Aorta (tissue), 5 donors: Measurements from ENCODE around the gene TP53BP2. TPM values are rescaled to one million over a fixed set of nuclear protein-coding genes. Genes with fewer than 3 reads are reported as not detected.

Experiments used
- ATAC-seq: fragments of 200-7000 bp; cut with Tn5 transposase; one replicate; pipeline ENCODE4 v1.9.1; 2022; ENCODE audit warnings: moderate library complexity; ENCODE audit not compliant: low FRiP score
- DNase-seq, 2 donors: peaks; one replicate each; pipeline ENCODE4 v3.0.0-alpha.2; 2020
- H3K27ac ChIP-seq, 2 donors: one replicate each; pipeline ENCODE4 v1.5.1; 2013; ENCODE audit warnings: low read length in 2 of 2, mild to moderate bottlenecking in 2 of 2, moderate library complexity in 2 of 2, control low read depth in 1 of 2, inconsistent platforms in 1 of 2, low read depth in 1 of 2
- H3K27me3 ChIP-seq, 2 donors: one replicate each; pipeline ENCODE4 v1.6.1; 2013; ENCODE audit warnings: control low read depth in 1 of 2, low read length in 1 of 2, mild to moderate bottlenecking in 1 of 2, moderate library complexity in 1 of 2; ENCODE audit not compliant: insufficient read depth in 2 of 2, control insufficient read depth in 1 of 2
- H3K36me3 ChIP-seq, 2 donors: one replicate each; pipeline ENCODE4 v1.6.1; 2013; ENCODE audit warnings: control low read depth in 1 of 2, low read length in 1 of 2, mild to moderate bottlenecking in 1 of 2; ENCODE audit not compliant: insufficient read depth in 2 of 2, control insufficient read depth in 1 of 2
- H3K4me1 ChIP-seq, 2 donors: one replicate each; pipeline ENCODE4 v1.6.1; 2013; ENCODE audit warnings: low read length in 2 of 2, control low read depth in 1 of 2, mild to moderate bottlenecking in 1 of 2, moderate library complexity in 1 of 2; ENCODE audit not compliant: insufficient read depth in 2 of 2, control insufficient read depth in 1 of 2
- H3K4me3 ChIP-seq, 2 donors: one replicate each; pipeline ENCODE4 v1.5.1; 2013; ENCODE audit warnings: low read length in 2 of 2, control low read depth in 1 of 2, mild to moderate bottlenecking in 1 of 2
- H3K9me3 ChIP-seq: one replicate; pipeline ENCODE4 v1.6.1; 2013; ENCODE audit warnings: mild to moderate bottlenecking, low read length; ENCODE audit not compliant: control insufficient read depth
- WGBS, 2 donors: extraction: QIAGEN DNeasy Blood & Tissue Kit; methylation state at CpG; one replicate each; pipeline ENCODE4 v1.1.7; 2013; 5-methylcytosine and 5-hydroxymethylcytosine counted together
- intact Hi-C, 2 donors: fragments of 100-400 bp; cut with DNase I; formaldehyde crosslinking; loops; one replicate each; pipeline versions ENCODE4 v1.14.2 to v1.15.0; 2022
- polyA plus RNA-seq, 2 donors: library from polyadenylated mRNA; stranded (reverse); fragments of 200-250 nt; gene quantifications; one replicate each; pipeline ENCODE4 v1.2.3, GENCODE V29; 2013
- total RNA-seq, 2 donors: library from RNA; stranded (reverse); fragmentation: NEBNext Ultra II Directional; extraction: Animal tissue kit (Norgen Biotek cat#: 25700); gene quantifications; one replicate each; pipeline ENCODE4 v1.2.1, GENCODE V29; 2021
- donor health status: healthy with polysubstance abuse.
- donor health status: Bipolar disorder and iron deficiency.
- donor health status: DM: no; HTN: no; CAD: no.
- donor health status: DM: no; HTN: no; CAD: no.
- donor health status: DM: yes; HTN: yes; CAD: no.

TP53BP2 gene
- total and polyA plus RNA-seq, 4 donors = 10.3 to 83.9 (median 41.4) TPM

GRCh38 chr1:223752721-223753515 lies 92.8 kb downstream of the TP53BP2 start:
- 78 to 82% methylated on average over 15 of the region's 15 CpGs for WGBS, 2 donors
- intact Hi-C loops = no loop called here
- H3K36me3 ChIP-seq = peaks cover 3 to 20% of the 10 kb centered on the region in 2 donors
- no peaks in the 10 kb centered on the region for H3K4me1 ChIP-seq
- no peaks in the 10 kb centered on the region for H3K27me3 ChIP-seq
- H3K4me3 ChIP-seq = no peak overlapping the region
- H3K27ac ChIP-seq = no peak overlapping the region
- ATAC-seq = no peak
- no peaks in the 10 kb centered on the region for H3K9me3 ChIP-seq
- peak in 1 of 2 donors; percentile 74 for DNase-seq

GRCh38 chr1:223751696-223752095 lies 94.1 kb downstream of the TP53BP2 start:
- H3K27me3 ChIP-seq = no peaks in the 10 kb centered on the region
- peaks cover 3 to 24% of the 10 kb centered on the region in 2 donors for H3K36me3 ChIP-seq
- ATAC-seq = no peak
- no peaks in the 10 kb centered on the region for H3K9me3 ChIP-seq
- no peak for DNase-seq
- no peak overlapping the region for H3K4me3 ChIP-seq
- no peaks in the 10 kb centered on the region for H3K4me1 ChIP-seq
- no peak overlapping the region for H3K27ac ChIP-seq
- intact Hi-C loops = no loop called here
- 83 to 89% methylated on average over 4 of the region's 4 CpGs for WGBS, 2 donors

GRCh38 chr1:223750730-223751570 lies 94.8 kb downstream of the TP53BP2 start:
- Histone ChIP-seq H3K36me3 (peaks cover 5 to 24% of the 10 kb centered on the region in 2 donors), H3K27me3 (no peaks in the 10 kb centered on the region), H3K4me3 (no peak overlapping the region), H3K27ac (no peak overlapping the region), H3K4me1 (no peaks in the 10 kb centered on the region), H3K9me3 (no peaks in the 10 kb centered on the region)
- intact Hi-C loops = no loop called here
- DNase-seq (peak in 1 of 2 donors; percentile 51), ATAC-seq (no peak)
- WGBS, 2 donors = 84 to 93% methylated on average over 13 of the region's 13 CpGs

GRCh38 chr1:223748773-223749733 lies 96.7 kb downstream of the TP53BP2 start:
- DNase-seq (peak; percentile 79 to 90), ATAC-seq (peak; percentile 93)
- Histone ChIP-seq H3K27me3 (no peaks in the 10 kb centered on the region), H3K9me3 (no peaks in the 10 kb centered on the region), H3K36me3 (peaks cover 6 to 25% of the 10 kb centered on the region in 2 donors), H3K27ac (peak overlapping the region in 1 of 2 donors; percentile 43), H3K4me3 (peak overlapping the region in 1 of 2 donors; percentile 21), H3K4me1 (no peaks in the 10 kb centered on the region)
- intact Hi-C loops = loop anchor here (1.0 to 2.0 kb wide), 4 partner anchors 36 to 52 kb away; partner anchors contain the start of gene CAPN2 (in 2 of the 2)
- WGBS, 2 donors = 4 to 6% methylated on average over 58 to 61 of the region's 61 CpGs

GRCh38 chr1:223748405-223748772 lies 97.4 kb downstream of the TP53BP2 start:
- DNase-seq = no peak
- 35 to 42% methylated on average over 18 of the region's 18 CpGs for whole genome bisulfite sequencing, 2 donors
- H3K27me3 ChIP-seq = no peaks in the 10 kb centered on the region
- peak; percentile 61 for ATAC-seq
- intact Hi-C loops = loop anchor here (2.0 kb wide), 3 partner anchors 36 to 52 kb away; partner anchors contain the start of gene CAPN2 (in 1 of the 2)
- H3K9me3 ChIP-seq = no peaks in the 10 kb centered on the region
- no peak overlapping the region for H3K4me3 ChIP-seq
- peak overlapping the region in 1 of 2 donors; percentile 43 for H3K27ac ChIP-seq
- no peaks in the 10 kb centered on the region for H3K4me1 ChIP-seq
- peaks cover 6 to 23% of the 10 kb centered on the region in 2 donors for H3K36me3 ChIP-seq

- Histone ChIP-seq H3K27me3 (no peaks in the 10 kb centered on the region), H3K36me3 (peaks cover 6 to 18% of the 10 kb centered on the region in 2 donors)
These were observed 97.9 kb downstream of the TP53BP2 start for GRCh38 chr1:223747838-223748335.

GRCh38 chr1:223745731-223746130 lies 100.0 kb downstream of the TP53BP2 start:
- 60 to 76% methylated on average over 4 of the region's 4 CpGs for WGBS, 2 donors
- DNase-seq (no peak), ATAC-seq (no peak)
- H3K4me3 ChIP-seq = no peak overlapping the region
- H3K27me3 ChIP-seq = no peaks in the 10 kb centered on the region
- H3K9me3 ChIP-seq = no peaks in the 10 kb centered on the region
- intact Hi-C loops = no loop called here
- peaks cover 3 to 6% of the 10 kb centered on the region in 2 donors for H3K36me3 ChIP-seq
- no peak overlapping the region for H3K27ac ChIP-seq
- no peaks in the 10 kb centered on the region for H3K4me1 ChIP-seq

More at GRCh38 chr1:223747838-223748335, 97.9 kb downstream of the TP53BP2 start:
- H3K4me1 ChIP-seq = no peaks in the 10 kb centered on the region
- DNase-seq (no peak), ATAC-seq (peak; percentile 4)
- no peak overlapping the region for H3K4me3 ChIP-seq
- no peaks in the 10 kb centered on the region for H3K9me3 ChIP-seq
- 5 to 11% methylated on average over 4 of the region's 4 CpGs for WGBS, 2 donors
- H3K27ac ChIP-seq = no peak overlapping the region
- intact Hi-C loops = loop anchor here (2.0 kb wide), 3 partner anchors 35 to 51 kb away; partner anchors contain the start of gene CAPN2 (in 1 of the 2)
